WTC11 (cell line): ENCODE data around the gene ABHD18. TPM values are rescaled to one million over a fixed set of nuclear protein-coding genes. Genes with fewer than 3 reads are reported as not detected.

Experiments used
- ATAC-seq: fragments of 200-7000 bp; cut with Tn5 transposase; 2 replicates; pipeline ENCODE4 v1.10.0; 2021; ENCODE audit warnings: mild to moderate bottlenecking, moderate library complexity
- CTCF ChIA-PET: fragments of 300-600 bp; sonication (Branson Sonifier 250); formaldehyde crosslinking; loops from one replicate; lab custom pipeline; 2021; ENCODE audit warnings: antibody characterized with exemption; lab: Charles Lee
- POLR2A ChIA-PET: fragments of 350-600 bp; sonication (Branson Sonifier 250); formaldehyde crosslinking; loops from one replicate; lab custom pipeline; 2021; ENCODE audit warnings: antibody characterized with exemption; lab: Charles Lee
- DNase-seq: peaks from one replicate; pipeline ENCODE4 v3.0.0; 2021; ENCODE audit warnings: low spot score
- H3K27ac Mint-ChIP-seq: 2 replicates; pipeline ENCODE4 v1.8.0; 2021; ENCODE audit warnings: mixed read lengths
- H3K27me3 Mint-ChIP-seq: 2 replicates; pipeline ENCODE4 v1.8.0; 2021; ENCODE audit warnings: low read depth, mild to moderate bottlenecking, moderate library complexity, mixed read lengths
- H3K36me3 Mint-ChIP-seq: 2 replicates; pipeline ENCODE4 v1.8.0; 2021; ENCODE audit warnings: mixed read lengths
- H3K4me1 Mint-ChIP-seq: 2 replicates; pipeline ENCODE4 v1.8.0; 2022; ENCODE audit warnings: mixed read lengths
- H3K4me3 Mint-ChIP-seq: 2 replicates; pipeline ENCODE4 v1.8.0; 2021; ENCODE audit warnings: mild to moderate bottlenecking, moderate library complexity, mixed read lengths
- H3K9me3 Mint-ChIP-seq: 2 replicates; pipeline ENCODE4 v1.8.0; 2021; ENCODE audit warnings: mixed read lengths
- ARID4B ChIP-seq: sonication (generic); formaldehyde crosslinking; IDR thresholded peaks from 2 replicates; pipeline ENCODE4 v1.8.0; 2023; ENCODE audit warnings: missing genetic modification reagents, mild to moderate bottlenecking, borderline replicate concordance
- CBFB ChIP-seq: sonication (generic); formaldehyde crosslinking; IDR thresholded peaks from 2 replicates; pipeline ENCODE4 v1.8.1; 2022; ENCODE audit warnings: mild to moderate bottlenecking, low read depth, missing genetic modification reagents
- EMX1 ChIP-seq: fragments of 250-450 bp; sonication (Bioruptor Pico); IDR thresholded peaks from 2 replicates; pipeline ENCODE4 v1.8.0; 2021; ENCODE audit warnings: mild to moderate bottlenecking
- ESRRA ChIP-seq: sonication (generic); formaldehyde crosslinking; IDR thresholded peaks from 2 replicates; pipeline ENCODE4 v1.8.1; 2022; ENCODE audit warnings: mild to moderate bottlenecking, missing genetic modification reagents, borderline replicate concordance
- FOXJ3 ChIP-seq: sonication (generic); formaldehyde crosslinking; IDR thresholded peaks from 2 replicates; pipeline ENCODE4 v1.9.0; 2021; ENCODE audit warnings: missing genetic modification reagents, mild to moderate bottlenecking, borderline replicate concordance
- GRHL2 ChIP-seq: fragments of 250-450 bp; sonication (Bioruptor Pico); IDR thresholded peaks from 2 replicates; pipeline ENCODE4 v1.8.0; 2022; ENCODE audit warnings: mild to moderate bottlenecking, moderate library complexity; ENCODE audit not compliant: insufficient replicate concordance, severe bottlenecking
- MXD4 ChIP-seq: fragments of 250-450 bp; sonication (Bioruptor Pico); IDR thresholded peaks from 2 replicates; pipeline ENCODE4 v1.8.0; 2021; ENCODE audit warnings: mild to moderate bottlenecking, moderate library complexity, borderline replicate concordance
- NR1H2 ChIP-seq: sonication (generic); formaldehyde crosslinking; IDR thresholded peaks from 2 replicates; pipeline ENCODE4 v1.9.0; 2021; ENCODE audit warnings: mild to moderate bottlenecking, moderate library complexity, missing genetic modification reagents
- OVOL2 ChIP-seq: fragments of 250-450 bp; sonication (Bioruptor Pico); IDR thresholded peaks from 2 replicates; pipeline ENCODE4 v1.9.0; 2021; ENCODE audit warnings: mild to moderate bottlenecking, borderline replicate concordance
- SMAD4 ChIP-seq: sonication (generic); formaldehyde crosslinking; IDR thresholded peaks from 2 replicates; pipeline ENCODE4 v1.8.0; 2022; ENCODE audit warnings: mild to moderate bottlenecking, missing genetic modification reagents
- TP53 ChIP-seq: sonication (generic); formaldehyde crosslinking; IDR thresholded peaks from 2 replicates; pipeline ENCODE4 v1.8.1; 2023; ENCODE audit warnings: mild to moderate bottlenecking, missing genetic modification reagents
- ZNF138 ChIP-seq: sonication (generic); formaldehyde crosslinking; conservative IDR thresholded peaks from 2 replicates; pipeline ENCODE4 v1.8.1; 2022; ENCODE audit warnings: mild to moderate bottlenecking, moderate library complexity, missing genetic modification reagents
- ZNF232 ChIP-seq: sonication (generic); formaldehyde crosslinking; IDR thresholded peaks from 2 replicates; pipeline ENCODE4 v1.8.0; 2022; ENCODE audit warnings: mild to moderate bottlenecking, missing genetic modification reagents
- ZNF281 ChIP-seq: sonication (generic); formaldehyde crosslinking; IDR thresholded peaks from 2 replicates; pipeline ENCODE4 v1.8.0; 2023; ENCODE audit warnings: mild to moderate bottlenecking, missing genetic modification reagents
- ZNF416 ChIP-seq: fragments of 250-450 bp; sonication (Bioruptor Pico); IDR thresholded peaks from 2 replicates; pipeline ENCODE4 v1.9.0; 2021; ENCODE audit warnings: mild to moderate bottlenecking, inconsistent platforms
- ZSCAN18 ChIP-seq: fragments of 250-450 bp; sonication (Bioruptor Pico); IDR thresholded peaks from 2 replicates; pipeline ENCODE4 v2.1.2; 2022; ENCODE audit warnings: mild to moderate bottlenecking, moderate library complexity
- total RNA-seq: library from RNA; stranded (reverse); gene quantifications from 3 replicates; pipeline ENCODE4 v1.2.3, GENCODE V29; 2021
- TF ChIP-seq, protein P1 (sequence below): sonication (generic); formaldehyde crosslinking; IDR thresholded peaks from 2 replicates; pipeline ENCODE4 v1.8.0; 2023; ENCODE audit warnings: missing genetic modification reagents
- TF ChIP-seq, protein P2 (sequence below): fragments of 250-450 bp; sonication (Bioruptor Pico); IDR thresholded peaks from 2 replicates; pipeline ENCODE4 v1.9.0; 2021; ENCODE audit warnings: moderate library complexity, mild to moderate bottlenecking, inconsistent platforms, borderline replicate concordance
- TF ChIP-seq, protein P3 (sequence below): fragments of 250-450 bp; sonication (Bioruptor Pico); IDR thresholded peaks from 2 replicates; pipeline ENCODE4 v1.9.0; 2021; ENCODE audit warnings: mild to moderate bottlenecking, borderline replicate concordance
- TF ChIP-seq, protein P4 (sequence below): sonication (generic); formaldehyde crosslinking; IDR thresholded peaks from 2 replicates; pipeline ENCODE4 v1.8.0; 2022; ENCODE audit warnings: mild to moderate bottlenecking, missing genetic modification reagents

ABHD18 gene
- total RNA-seq, 1 experiment from 2014 or later: 15.9 TPM

GRCh38 chr4:127917151-127917550 is 48.1 kb upstream of the ABHD18 start:
- Mint-ChIP-seq H3K9me3 (no peaks in the 10 kb centered on the region), H3K4me1 (peaks cover 4% of the 10 kb centered on the region; the same call in 1 of the 2 replicates), H3K36me3 (peaks cover 8% of the 10 kb centered on the region), H3K27ac (peak overlapping the region; percentile 31; the same call in 1 of the 2 replicates), H3K27me3 (no peaks in the 10 kb centered on the region), H3K4me3 (no peak overlapping the region)
- DNase-seq (no peak), ATAC-seq (no peak)
- ChIA-PET POLR2A (no interaction called here), CTCF (no interaction called here)
- TF ChIP-seq FOXJ3 (CRISPR knock-in tag) (no peak), ESRRA (CRISPR knock-in tag) (no peak), MXD4 (no peak), GRHL2 (no peak), OVOL2 (no peak), ZNF416 (no peak), ZSCAN18 (CRISPR knock-in tag) (no peak), ZNF232 (no peak), ARID4B (CRISPR knock-in tag) (no peak)
- TF ChIP-seq, protein P1, sequence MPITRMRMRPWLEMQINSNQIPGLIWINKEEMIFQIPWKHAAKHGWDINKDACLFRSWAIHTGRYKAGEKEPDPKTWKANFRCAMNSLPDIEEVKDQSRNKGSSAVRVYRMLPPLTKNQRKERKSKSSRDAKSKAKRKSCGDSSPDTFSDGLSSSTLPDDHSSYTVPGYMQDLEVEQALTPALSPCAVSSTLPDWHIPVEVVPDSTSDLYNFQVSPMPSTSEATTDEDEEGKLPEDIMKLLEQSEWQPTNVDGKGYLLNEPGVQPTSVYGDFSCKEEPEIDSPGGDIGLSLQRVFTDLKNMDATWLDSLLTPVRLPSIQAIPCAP: no peak
- TF ChIP-seq, protein P2, sequence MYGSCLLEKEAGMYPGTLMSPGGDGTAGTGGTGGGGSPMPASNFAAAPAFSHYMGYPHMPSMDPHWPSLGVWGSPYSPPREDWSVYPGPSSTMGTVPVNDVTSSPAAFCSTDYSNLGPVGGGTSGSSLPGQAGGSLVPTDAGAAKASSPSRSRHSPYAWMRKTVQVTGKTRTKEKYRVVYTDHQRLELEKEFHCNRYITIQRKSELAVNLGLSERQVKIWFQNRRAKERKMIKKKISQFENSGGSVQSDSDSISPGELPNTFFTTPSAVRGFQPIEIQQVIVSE: no peak
- TF ChIP-seq, protein P3, sequence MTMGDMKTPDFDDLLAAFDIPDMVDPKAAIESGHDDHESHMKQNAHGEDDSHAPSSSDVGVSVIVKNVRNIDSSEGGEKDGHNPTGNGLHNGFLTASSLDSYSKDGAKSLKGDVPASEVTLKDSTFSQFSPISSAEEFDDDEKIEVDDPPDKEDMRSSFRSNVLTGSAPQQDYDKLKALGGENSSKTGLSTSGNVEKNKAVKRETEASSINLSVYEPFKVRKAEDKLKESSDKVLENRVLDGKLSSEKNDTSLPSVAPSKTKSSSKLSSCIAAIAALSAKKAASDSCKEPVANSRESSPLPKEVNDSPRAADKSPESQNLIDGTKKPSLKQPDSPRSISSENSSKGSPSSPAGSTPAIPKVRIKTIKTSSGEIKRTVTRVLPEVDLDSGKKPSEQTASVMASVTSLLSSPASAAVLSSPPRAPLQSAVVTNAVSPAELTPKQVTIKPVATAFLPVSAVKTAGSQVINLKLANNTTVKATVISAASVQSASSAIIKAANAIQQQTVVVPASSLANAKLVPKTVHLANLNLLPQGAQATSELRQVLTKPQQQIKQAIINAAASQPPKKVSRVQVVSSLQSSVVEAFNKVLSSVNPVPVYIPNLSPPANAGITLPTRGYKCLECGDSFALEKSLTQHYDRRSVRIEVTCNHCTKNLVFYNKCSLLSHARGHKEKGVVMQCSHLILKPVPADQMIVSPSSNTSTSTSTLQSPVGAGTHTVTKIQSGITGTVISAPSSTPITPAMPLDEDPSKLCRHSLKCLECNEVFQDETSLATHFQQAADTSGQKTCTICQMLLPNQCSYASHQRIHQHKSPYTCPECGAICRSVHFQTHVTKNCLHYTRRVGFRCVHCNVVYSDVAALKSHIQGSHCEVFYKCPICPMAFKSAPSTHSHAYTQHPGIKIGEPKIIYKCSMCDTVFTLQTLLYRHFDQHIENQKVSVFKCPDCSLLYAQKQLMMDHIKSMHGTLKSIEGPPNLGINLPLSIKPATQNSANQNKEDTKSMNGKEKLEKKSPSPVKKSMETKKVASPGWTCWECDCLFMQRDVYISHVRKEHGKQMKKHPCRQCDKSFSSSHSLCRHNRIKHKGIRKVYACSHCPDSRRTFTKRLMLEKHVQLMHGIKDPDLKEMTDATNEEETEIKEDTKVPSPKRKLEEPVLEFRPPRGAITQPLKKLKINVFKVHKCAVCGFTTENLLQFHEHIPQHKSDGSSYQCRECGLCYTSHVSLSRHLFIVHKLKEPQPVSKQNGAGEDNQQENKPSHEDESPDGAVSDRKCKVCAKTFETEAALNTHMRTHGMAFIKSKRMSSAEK (CRISPR knock-in tag): no peak

DNA sequence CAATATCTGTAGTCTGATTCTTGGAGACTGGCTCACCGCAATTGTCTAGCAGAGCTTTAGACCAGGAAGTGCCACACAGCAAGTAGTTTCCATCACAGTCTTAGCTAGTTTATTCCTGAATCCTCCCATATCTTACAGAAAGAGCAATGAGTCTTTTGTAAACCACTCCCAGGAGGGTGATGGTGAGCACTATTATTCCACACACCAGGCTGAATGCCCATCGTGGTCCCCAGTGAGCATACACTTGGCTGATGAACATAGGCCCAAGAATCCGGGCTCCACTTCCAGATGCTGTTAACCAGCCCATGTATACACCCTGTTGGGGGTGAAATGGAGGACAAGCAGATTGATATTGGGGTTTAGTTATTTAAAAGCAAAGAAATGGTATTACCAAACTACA is 44.7 kb upstream of the ABHD18 start:
- Mint-ChIP-seq H3K27me3 (no peaks in the 10 kb centered on the region), H3K9me3 (no peaks in the 10 kb centered on the region), H3K36me3 (peaks cover 12% of the 10 kb centered on the region), H3K4me3 (no peak overlapping the region), H3K27ac (no peak overlapping the region), H3K4me1 (no peaks in the 10 kb centered on the region)
- DNase-seq (no peak), ATAC-seq (no peak)
- ChIA-PET POLR2A (no interaction called here), CTCF (no interaction called here)
- TF ChIP-seq NR1H2 (CRISPR knock-in tag) (no peak), ZNF138 (CRISPR knock-in tag) (no peak), EMX1 (no peak), CBFB (no peak), SMAD4 (no peak), TP53 (CRISPR knock-in tag) (no peak), ZNF281 (no peak)
- TF ChIP-seq, protein P4, sequence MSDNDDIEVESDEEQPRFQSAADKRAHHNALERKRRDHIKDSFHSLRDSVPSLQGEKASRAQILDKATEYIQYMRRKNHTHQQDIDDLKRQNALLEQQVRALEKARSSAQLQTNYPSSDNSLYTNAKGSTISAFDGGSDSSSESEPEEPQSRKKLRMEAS (CRISPR knock-in tag): no peak
- TF ChIP-seq, protein P2: no peak
